MM.1S (cell line): ENCODE data around the gene BSG.

ENCODE experiments used
- EZH2 ChIP-seq: fragments of 300-600 bp; sonication (generic); optimal IDR thresholded peaks from 2 replicates; pipeline ENCODE3; 2017; ENCODE audit warnings: low read depth, mild to moderate bottlenecking, antibody characterized with exemption, low read length, mixed read lengths
- EZH2phosphoT487 ChIP-seq: fragments of 300-600 bp; sonication (generic); IDR thresholded peaks from 2 replicates; pipeline ENCODE4 v1.6.1; 2018; ENCODE audit warnings: antibody characterized with exemption, low read length
- TF ChIP-seq, protein P1 (sequence below): fragments of 300-600 bp; sonication (generic); IDR thresholded peaks from 2 replicates; pipeline ENCODE4 v1.5.1; 2016; ENCODE audit warnings: antibody characterized with exemption, low read length, mixed read lengths

DNA sequence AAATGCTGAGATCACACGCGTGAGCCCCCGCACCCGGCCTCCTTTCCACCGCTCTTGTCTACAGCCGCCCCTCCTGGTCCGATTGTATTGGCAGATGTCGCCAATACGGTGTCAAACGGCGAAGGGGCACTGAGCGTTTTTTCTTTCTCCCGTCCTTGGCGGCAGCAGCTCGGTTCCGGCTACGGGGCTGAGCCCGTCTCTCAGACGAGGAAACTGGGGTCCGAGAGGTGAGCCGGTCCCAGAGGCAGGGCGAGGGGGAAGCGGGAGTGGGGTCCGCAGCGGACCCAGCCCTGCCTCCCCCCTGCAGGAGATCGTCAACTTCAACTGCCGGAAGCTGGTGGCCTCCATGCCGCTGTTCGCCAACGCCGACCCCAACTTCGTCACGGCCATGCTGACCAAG lies 40.5 kb downstream of the BSG start:
- TF ChIP-seq, protein P1, sequence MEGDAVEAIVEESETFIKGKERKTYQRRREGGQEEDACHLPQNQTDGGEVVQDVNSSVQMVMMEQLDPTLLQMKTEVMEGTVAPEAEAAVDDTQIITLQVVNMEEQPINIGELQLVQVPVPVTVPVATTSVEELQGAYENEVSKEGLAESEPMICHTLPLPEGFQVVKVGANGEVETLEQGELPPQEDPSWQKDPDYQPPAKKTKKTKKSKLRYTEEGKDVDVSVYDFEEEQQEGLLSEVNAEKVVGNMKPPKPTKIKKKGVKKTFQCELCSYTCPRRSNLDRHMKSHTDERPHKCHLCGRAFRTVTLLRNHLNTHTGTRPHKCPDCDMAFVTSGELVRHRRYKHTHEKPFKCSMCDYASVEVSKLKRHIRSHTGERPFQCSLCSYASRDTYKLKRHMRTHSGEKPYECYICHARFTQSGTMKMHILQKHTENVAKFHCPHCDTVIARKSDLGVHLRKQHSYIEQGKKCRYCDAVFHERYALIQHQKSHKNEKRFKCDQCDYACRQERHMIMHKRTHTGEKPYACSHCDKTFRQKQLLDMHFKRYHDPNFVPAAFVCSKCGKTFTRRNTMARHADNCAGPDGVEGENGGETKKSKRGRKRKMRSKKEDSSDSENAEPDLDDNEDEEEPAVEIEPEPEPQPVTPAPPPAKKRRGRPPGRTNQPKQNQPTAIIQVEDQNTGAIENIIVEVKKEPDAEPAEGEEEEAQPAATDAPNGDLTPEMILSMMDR: no peak
- TF ChIP-seq EZH2 (no peak), EZH2phosphoT487 (no peak)
